ENCODE data around the gene OTOA. TPM values are rescaled to one million over a fixed set of nuclear protein-coding genes. Genes with fewer than 3 reads are reported as not detected.

Gene OTOA
- total RNA-seq, 1 experiment from 2014 or later, result 0.11 TPM

DNA sequence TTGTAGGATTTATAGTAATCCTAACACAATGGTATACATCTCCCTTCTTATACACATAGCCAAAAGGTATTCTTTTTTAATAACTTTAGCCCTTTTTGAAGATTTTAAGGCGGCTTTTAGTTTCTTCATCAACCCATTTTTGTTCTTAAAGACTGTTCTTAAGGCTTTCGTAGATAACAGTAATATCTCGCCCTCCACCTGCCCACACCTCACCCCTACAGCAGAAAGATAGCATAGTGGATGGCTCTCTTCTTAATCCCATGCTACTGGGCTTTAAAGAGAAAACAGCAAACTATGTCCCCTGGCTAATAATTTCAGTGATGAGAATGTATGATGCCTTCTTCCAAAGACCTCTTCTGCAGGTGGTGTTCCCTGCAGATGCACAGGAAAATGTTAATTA lies 20.0 kb upstream of the OTOA start:
- H4K8ac ChIP-seq (replicated peaks; ENCODE audit: insufficient read length, low read depth, low read length), result no peak overlapping the region
- no peak overlapping the region for H3K4ac ChIP-seq (ENCODE audit: low read depth, low read length)
- H3K27me3 ChIP-seq (ENCODE audit: insufficient read depth, low read length), result no peaks in the 10 kb centered on the region
- Mint-ChIP-seq H3K9me3 (no peaks in the 10 kb centered on the region), H3K4me1 (no peaks in the 10 kb centered on the region), H3K36me3 (ENCODE audit: insufficient read depth in 1 of 3, low read depth in 3 of 3) (no peaks in the 10 kb centered on the region), H3K4me3 (no peak overlapping the region), H3K27me3 (ENCODE audit: low read depth) (no peaks in the 10 kb centered on the region), H3K27ac (0 out of 7 replicates have a peak overlapping the region, but pooled peaks of 1 of the 3 experiments have one; percentile 18)
- H4K20me1 ChIP-seq (ENCODE audit: control insufficient read depth, insufficient read depth, insufficient read length), result no peaks in the 10 kb centered on the region
- no peak overlapping the region for H4K91ac ChIP-seq (ENCODE audit: insufficient read length, low read depth, low read length)
- no peak overlapping the region for H4K5ac ChIP-seq (ENCODE audit: insufficient read length, low read depth, low read length)
- no peak overlapping the region for H3K9ac ChIP-seq (ENCODE audit: extremely low read depth, insufficient read length, low read length)
- H3K27ac ChIP-seq (ENCODE audit: insufficient read length, low read depth, low read length), result no peak overlapping the region
- H2AFZ ChIP-seq (ENCODE audit: low read length), result no peak overlapping the region
- H2BK15ac ChIP-seq (ENCODE audit: low read depth, low read length), result no peak overlapping the region
- no peak overlapping the region for H3K14ac ChIP-seq (ENCODE audit: insufficient read depth, low read length)
- H3T11ph ChIP-seq (ENCODE audit: low read length), result no peak overlapping the region
- DNase-seq, result no peak
- H2BK5ac ChIP-seq (ENCODE audit: insufficient read length, low read length), result no peak overlapping the region
- no peaks in the 10 kb centered on the region for H3K23me2 ChIP-seq (ENCODE audit: insufficient read length, low read depth, low read length, poor library complexity, severe bottlenecking)
- no CpG with 5 or more reads among the region's 3 CpGs for WGBS (ENCODE audit: extremely low coverage, insufficient read length, low lambda C conversion rate)
- no peak overlapping the region for H2BK12ac ChIP-seq (ENCODE audit: insufficient read length, low read depth, low read length)
- no peak overlapping the region for H2AK5ac ChIP-seq (ENCODE audit: insufficient read length, low read length)
- no peaks in the 10 kb centered on the region for H3K9me3 ChIP-seq (ENCODE audit: control insufficient read depth, low read depth, low read length)
- TF ChIP-seq CTCF (conservative IDR thresholded peaks at IDR 0.05), result no peak
- peaks cover 1% of the 10 kb centered on the region; the same call in 1 of the 2 replicates for H3K79me2 ChIP-seq (ENCODE audit: insufficient read depth, low read length)
- H2BK120ac ChIP-seq (ENCODE audit: low read depth, low read length, poor library complexity, severe bottlenecking), result no peak overlapping the region
- no peak overlapping the region for H3K18ac ChIP-seq (ENCODE audit: insufficient read length, low read depth, low read length)
- no peaks in the 10 kb centered on the region for H3K4me1 ChIP-seq (ENCODE audit: insufficient read depth, low read length)
- H3K79me1 ChIP-seq (ENCODE audit: insufficient read depth, low read depth, low read length, poor library complexity, severe bottlenecking), result no peaks in the 10 kb centered on the region
- H3K23ac ChIP-seq (ENCODE audit: insufficient read length, low read depth, low read length), result no peak overlapping the region
- no peak overlapping the region for H3K4me2 ChIP-seq (ENCODE audit: insufficient read depth, insufficient read length, low read length)
- H3K56ac ChIP-seq (ENCODE audit: insufficient read length, low read depth, low read length), result no peak overlapping the region
- H2BK20ac ChIP-seq (ENCODE audit: low read depth, low read length, poor library complexity, severe bottlenecking), result no peak overlapping the region

All from H9 (cell line).